Measurements from ENCODE around the gene TNS3. TPM values are rescaled to one million over a fixed set of nuclear protein-coding genes. Genes with fewer than 3 reads are reported as not detected.

TNS3 gene
- total RNA-seq, 2 experiments from 2014 or later = 0.12 to 0.52 TPM

DNA sequence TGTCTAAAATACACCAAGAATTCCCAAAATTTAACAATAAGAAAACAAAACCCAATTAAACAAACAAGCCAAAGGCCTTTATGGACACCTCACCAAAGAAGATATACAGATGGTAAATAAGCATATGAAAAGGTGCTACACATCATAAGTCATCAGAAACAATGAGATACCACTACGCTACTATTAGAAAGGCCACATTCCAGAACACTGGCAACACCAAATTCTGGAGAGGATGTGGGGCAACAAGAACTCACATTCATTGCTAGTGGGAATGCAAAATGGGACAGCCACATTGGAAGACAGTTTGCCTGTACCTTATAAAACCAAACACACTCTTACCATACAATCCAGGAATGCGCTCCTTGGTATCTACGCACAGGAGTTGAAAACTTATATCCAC lies 291.4 kb downstream of the TNS3 start:
- peaks cover 3% of the 10 kb centered on the region for H3K36me3 Mint-ChIP-seq
- H3K9me3 Mint-ChIP-seq = peaks cover 4% of the 10 kb centered on the region
- no peak overlapping the region for H3K4me3 Mint-ChIP-seq
- H3K4me1 Mint-ChIP-seq = peaks cover 15% of the 10 kb centered on the region
- no peak for DNase-seq
- peaks cover 4% of the 10 kb centered on the region for H3K27me3 Mint-ChIP-seq
- no peak overlapping the region for H3K27ac Mint-ChIP-seq

DNA sequence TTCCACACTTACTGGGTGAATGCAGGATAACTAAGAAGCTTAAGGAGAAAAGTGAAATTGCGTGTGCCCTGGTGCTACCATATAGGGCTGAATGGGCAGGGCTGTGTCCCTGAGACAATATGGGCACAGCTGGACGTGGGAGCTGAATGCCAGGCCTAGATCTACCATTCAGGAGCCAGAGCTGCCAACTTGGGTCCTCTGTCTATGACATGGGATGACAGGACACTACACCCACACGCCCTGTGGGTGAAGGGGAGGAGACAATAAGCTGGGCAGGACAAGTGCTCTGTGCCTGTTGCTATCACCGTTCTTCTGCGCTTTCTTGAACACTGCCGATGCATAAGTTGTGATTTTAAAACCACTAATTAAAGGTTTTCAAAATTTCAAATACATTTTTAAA lies 293.9 kb downstream of the TNS3 start:
- H3K9me3 Mint-ChIP-seq = peaks cover 11% of the 10 kb centered on the region
- no peak for DNase-seq
- peaks cover 4% of the 10 kb centered on the region for H3K36me3 Mint-ChIP-seq
- no peak overlapping the region for H3K4me3 Mint-ChIP-seq
- H3K27me3 Mint-ChIP-seq = peaks cover 4% of the 10 kb centered on the region
- no peak overlapping the region for H3K27ac Mint-ChIP-seq
- peaks cover 15% of the 10 kb centered on the region for H3K4me1 Mint-ChIP-seq

DNA sequence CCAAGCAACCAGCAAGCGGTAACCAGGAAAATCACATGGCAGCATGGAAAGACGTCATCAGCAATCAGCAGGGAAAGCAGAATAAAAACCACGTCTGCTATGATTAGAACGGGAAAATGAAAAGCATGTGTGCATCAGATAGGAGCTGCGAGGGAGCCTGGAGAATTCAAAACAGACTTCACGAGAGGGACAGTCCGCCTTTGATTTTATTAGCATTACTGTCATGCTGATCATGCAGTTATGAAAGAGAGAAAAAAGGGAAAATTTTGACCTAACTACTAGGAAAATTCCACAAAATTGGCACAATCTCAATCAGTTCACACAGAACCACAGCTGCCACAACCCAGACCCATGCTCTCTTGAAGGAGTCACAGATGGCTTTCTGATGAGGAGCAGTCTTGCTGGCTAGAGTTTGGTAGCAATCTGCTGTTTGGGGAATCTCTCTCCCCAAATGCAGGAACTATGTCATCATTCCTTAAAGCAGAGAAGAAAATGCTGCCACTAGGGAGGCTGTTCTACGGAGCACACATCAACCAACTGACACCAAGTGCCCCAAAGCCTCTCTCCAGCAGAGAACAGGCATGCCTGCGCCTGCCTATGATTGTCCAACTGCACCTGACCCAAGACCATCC lies 295.9 kb downstream of the TNS3 start:
- Mint-ChIP-seq H3K4me1 (peaks cover 5% of the 10 kb centered on the region), H3K27ac (no peak overlapping the region), H3K27me3 (peaks cover 4% of the 10 kb centered on the region), H3K36me3 (peaks cover 4% of the 10 kb centered on the region), H3K4me3 (no peak overlapping the region), H3K9me3 (peaks cover 11% of the 10 kb centered on the region)
- no peak for DNase-seq

DNA sequence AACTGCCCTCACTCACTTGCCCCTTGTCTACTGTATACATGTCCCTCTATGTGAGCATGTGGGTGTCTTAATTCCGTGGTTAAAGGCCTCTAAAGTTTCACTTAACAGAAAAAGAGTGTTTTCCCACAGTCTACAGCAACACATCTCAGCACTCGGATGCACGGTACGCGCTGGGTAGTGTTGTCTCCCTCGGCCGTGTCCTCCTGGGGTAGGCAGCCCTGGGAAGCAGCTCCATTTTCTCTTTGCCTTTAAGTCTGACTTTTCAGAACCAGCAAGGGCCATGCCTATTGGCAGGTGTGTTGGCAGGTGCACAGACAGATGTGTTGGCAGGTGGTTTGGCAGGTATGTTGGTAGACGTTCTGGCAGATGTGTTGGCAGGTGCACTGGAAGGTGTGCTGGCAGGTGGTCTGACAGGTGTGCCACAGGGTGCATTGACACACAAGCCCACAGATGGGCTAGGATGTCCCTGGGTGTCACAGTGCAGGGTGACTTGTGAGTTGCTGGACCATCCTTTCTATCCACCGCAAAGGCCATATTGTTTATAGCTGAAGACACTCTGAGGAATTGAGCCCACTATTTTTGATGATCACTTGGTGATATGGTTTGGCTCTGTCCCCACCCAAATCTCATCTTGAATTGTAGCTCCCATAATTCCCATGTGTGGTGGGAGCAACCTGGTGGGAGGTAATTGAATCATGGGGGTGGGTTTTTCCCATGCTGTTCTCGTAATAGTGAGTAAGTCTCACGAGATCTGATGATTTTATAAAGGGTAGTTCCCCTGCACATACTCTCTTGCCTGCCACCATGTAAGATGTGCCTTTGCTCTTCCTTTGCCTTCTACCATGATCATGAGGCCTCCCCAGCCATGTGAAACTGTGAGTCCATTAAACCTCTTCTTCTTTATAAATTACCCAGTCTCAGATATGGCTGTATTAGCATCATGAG lies 296.9 kb downstream of the TNS3 start:
- peaks cover 4% of the 10 kb centered on the region for H3K27me3 Mint-ChIP-seq
- no peak overlapping the region for H3K4me3 Mint-ChIP-seq
- no peak for DNase-seq
- peaks cover 4% of the 10 kb centered on the region for H3K36me3 Mint-ChIP-seq
- peaks cover 10% of the 10 kb centered on the region for H3K9me3 Mint-ChIP-seq
- peaks cover under 1% of the 10 kb centered on the region for H3K4me1 Mint-ChIP-seq
- H3K27ac Mint-ChIP-seq = no peak overlapping the region

DNA sequence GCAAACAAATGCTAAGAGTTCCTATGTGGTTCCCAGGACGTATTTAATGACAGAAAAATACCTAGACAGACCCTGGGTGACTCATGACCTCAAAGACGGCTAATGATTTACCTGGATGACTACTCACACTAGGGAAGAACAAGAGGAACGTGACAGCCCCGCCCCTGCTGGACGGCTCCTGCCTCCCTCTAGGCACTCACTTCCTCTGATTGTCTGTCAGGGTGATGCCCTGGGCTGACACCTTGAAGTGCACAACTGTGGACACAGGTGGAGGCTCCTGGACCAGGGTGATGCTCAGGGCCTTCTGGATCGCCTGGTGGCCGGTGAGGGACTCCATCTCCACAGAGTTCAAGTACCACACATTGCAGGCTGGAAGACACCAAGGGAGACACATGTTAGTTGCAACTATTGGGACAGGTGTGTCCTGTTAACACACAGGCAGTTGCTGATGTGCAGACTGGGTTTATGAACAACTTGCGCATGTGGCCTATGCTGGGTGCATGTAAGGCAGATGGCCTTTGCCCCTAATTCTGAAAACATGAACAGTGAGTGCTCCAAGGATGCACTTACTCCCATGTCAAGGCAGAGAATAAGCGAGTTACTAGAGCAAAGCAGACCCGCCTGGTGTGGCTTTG lies 298.3 kb downstream of the TNS3 start:
- H3K27ac Mint-ChIP-seq = no peak overlapping the region
- no peak for DNase-seq
- H3K4me1 Mint-ChIP-seq = no peaks in the 10 kb centered on the region
- peaks cover 4% of the 10 kb centered on the region for H3K36me3 Mint-ChIP-seq
- H3K4me3 Mint-ChIP-seq = no peak overlapping the region
- no peaks in the 10 kb centered on the region for H3K27me3 Mint-ChIP-seq
- peaks cover 8% of the 10 kb centered on the region for H3K9me3 Mint-ChIP-seq

DNA sequence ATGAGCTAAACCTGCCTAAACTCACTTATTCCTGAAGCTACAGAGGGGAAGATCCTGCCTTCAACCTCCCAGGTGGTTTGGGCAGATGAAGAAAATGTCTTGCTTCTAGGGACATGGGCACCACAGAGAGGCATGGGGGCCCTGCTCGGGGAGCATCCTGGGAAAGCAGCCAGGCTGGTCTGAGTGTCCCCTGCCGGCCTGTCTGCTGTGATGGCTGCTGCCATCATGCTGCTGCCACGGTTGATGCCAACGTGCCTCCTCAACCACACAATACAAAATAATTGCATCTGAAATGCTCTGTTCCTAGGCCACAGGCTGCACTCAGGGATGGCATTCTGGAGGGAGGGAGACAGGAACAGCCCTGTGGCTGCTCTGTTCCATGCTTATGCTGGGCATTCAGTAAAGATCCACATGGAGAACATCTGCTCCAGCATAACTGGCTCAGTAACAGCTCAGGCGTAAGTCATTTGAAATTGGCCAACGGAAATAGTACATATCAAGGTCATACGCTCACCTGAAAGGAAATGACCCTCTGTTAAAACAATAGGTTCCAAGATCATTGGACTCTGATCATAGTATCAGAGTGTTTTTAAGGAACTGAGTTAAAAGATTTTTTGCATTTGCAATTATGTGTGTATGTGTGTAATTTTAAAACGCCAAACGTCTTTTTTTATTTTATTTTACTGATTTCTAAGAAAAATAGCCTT lies 299.0 kb downstream of the TNS3 start:
- Mint-ChIP-seq H3K36me3 (peaks cover 4% of the 10 kb centered on the region), H3K9me3 (peaks cover 8% of the 10 kb centered on the region), H3K4me1 (no peaks in the 10 kb centered on the region), H3K4me3 (no peak overlapping the region), H3K27me3 (no peaks in the 10 kb centered on the region), H3K27ac (no peak overlapping the region)
- no peak for DNase-seq

DNA sequence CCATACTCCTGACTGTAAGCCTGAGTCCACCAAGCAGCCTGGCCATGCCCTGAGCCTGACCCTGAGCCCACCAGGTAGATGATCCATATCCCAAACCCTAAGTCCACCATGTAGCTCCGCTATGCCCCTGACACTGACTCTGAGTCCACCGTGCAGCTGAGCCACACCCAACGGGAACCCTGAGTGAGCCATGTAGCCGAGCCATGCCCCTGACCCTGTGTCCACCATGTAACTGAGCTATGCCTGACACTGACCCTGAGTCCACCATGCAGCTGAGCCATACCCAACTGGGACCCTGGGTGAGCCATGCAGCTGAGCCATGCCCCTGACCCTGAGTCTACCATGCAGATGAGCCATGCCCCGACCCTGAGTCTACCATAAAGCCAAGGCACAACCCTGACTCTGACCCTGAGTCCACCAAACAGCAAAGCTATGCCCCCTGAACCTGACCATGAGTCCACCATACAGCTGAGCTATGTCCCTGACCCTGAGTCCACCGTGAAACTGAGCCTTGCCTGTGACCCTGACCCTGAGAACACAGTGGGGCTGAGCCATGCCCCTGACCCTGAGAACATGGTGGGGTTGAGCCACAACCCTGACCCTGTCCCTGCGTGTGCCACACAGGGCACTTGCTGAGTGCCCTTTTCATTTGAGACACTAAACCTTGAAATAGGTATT lies 299.8 kb downstream of the TNS3 start:
- Mint-ChIP-seq H3K9me3 (peaks cover 8% of the 10 kb centered on the region), H3K36me3 (peaks cover 4% of the 10 kb centered on the region), H3K4me3 (no peak overlapping the region), H3K27ac (no peak overlapping the region), H3K4me1 (no peaks in the 10 kb centered on the region), H3K27me3 (no peaks in the 10 kb centered on the region)
- DNase-seq = no peak

DNA sequence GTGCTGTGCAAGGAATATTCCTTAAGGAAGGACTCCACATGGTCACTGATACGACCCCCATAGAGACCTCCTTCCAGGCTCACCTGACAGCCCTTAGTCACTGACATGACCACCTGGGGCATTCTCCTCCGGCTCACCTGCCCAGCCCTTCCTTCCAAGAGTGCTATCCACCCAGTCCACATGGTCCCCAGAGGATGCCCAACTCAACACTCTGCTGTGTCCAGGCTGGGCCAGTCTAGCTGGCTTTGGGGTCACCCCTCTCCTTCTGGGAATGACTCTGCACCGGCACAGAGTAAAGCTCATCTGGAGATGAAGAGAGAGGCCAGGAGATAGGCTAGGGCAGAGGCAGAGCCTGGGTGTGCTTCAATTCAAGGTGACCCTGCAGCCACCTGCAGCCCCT lies 300.8 kb downstream of the TNS3 start:
- peaks cover 4% of the 10 kb centered on the region for H3K36me3 Mint-ChIP-seq
- no peaks in the 10 kb centered on the region for H3K4me1 Mint-ChIP-seq
- H3K4me3 Mint-ChIP-seq = no peak overlapping the region
- H3K27ac Mint-ChIP-seq = no peak overlapping the region
- H3K9me3 Mint-ChIP-seq = peaks cover 8% of the 10 kb centered on the region
- DNase-seq = no peak
- no peaks in the 10 kb centered on the region for H3K27me3 Mint-ChIP-seq

DNA sequence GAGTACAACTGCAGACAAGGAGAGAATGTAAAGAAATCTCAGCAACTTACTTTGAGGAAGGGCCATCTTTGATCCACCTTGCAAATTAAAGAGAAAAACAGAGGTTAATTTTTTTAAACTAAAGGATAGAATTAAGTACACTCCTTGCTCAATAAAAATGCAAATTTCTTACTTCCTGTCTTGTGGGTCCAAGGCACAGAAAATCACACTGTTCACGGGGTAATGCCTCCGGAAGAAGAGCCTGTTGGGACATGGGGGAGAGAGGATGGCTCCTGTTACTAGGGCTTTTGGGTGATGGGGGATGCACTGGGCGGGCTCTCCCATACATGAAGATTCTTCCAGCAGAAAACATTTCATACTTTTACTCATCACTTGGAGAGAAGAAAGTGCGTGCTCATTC lies 301.8 kb downstream of the TNS3 start:
- no peak overlapping the region for H3K27ac Mint-ChIP-seq
- H3K4me1 Mint-ChIP-seq = no peaks in the 10 kb centered on the region
- no peak for DNase-seq
- H3K36me3 Mint-ChIP-seq = no peaks in the 10 kb centered on the region
- peaks cover 5% of the 10 kb centered on the region for H3K9me3 Mint-ChIP-seq
- no peaks in the 10 kb centered on the region for H3K27me3 Mint-ChIP-seq
- no peak overlapping the region for H3K4me3 Mint-ChIP-seq

DNA sequence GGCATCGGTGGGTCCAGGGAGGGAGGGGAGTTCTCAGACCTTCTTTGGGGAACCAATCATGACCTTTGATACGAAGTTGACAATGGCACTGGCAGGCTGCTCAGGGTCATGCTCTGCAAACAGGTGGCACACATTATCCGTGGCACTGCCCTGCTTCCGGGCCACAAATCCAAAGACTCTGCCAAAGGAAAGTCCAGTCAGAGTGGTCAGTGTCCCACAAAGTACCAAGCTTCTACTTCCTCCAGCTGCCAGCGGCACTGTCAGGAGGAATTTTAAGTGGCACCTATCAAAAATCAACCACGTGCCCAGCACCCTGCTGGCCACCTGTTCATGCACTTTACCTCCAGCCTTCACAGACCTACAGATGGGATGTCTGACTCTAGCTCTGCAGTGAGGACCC lies 303.9 kb downstream of the TNS3 start:
- H3K36me3 Mint-ChIP-seq = no peaks in the 10 kb centered on the region
- DNase-seq = no peak
- no peak overlapping the region for H3K27ac Mint-ChIP-seq
- no peaks in the 10 kb centered on the region for H3K9me3 Mint-ChIP-seq
- H3K4me1 Mint-ChIP-seq = no peaks in the 10 kb centered on the region
- no peaks in the 10 kb centered on the region for H3K27me3 Mint-ChIP-seq
- H3K4me3 Mint-ChIP-seq = no peak overlapping the region

DNA sequence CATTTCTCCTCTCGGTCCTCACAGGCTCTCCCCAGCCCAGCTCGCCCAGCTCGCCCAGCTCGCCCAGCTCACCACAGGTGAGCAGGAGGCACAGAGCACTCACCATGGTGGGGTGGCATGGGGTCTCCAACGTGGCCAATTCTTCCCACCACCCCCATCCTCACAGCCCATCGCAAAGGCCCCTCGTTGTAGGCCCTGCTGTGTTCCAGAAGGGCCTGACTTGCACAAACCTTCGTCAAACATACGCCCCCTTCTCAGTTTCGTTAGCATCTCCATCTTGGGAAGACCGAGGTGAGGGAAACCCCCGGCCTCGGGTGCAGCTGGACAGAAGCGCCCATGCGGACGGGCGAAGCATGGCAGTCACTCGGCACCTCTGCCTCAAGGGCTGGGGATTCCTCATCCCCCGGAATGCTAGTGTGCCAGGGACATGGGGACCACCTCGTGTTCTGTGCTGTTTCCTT lies 304.6 kb downstream of the TNS3 start:
- Mint-ChIP-seq H3K4me1 (no peaks in the 10 kb centered on the region), H3K9me3 (no peaks in the 10 kb centered on the region), H3K27ac (no peak overlapping the region), H3K4me3 (no peak overlapping the region), H3K36me3 (no peaks in the 10 kb centered on the region), H3K27me3 (no peaks in the 10 kb centered on the region)
- DNase-seq = no peak

DNA sequence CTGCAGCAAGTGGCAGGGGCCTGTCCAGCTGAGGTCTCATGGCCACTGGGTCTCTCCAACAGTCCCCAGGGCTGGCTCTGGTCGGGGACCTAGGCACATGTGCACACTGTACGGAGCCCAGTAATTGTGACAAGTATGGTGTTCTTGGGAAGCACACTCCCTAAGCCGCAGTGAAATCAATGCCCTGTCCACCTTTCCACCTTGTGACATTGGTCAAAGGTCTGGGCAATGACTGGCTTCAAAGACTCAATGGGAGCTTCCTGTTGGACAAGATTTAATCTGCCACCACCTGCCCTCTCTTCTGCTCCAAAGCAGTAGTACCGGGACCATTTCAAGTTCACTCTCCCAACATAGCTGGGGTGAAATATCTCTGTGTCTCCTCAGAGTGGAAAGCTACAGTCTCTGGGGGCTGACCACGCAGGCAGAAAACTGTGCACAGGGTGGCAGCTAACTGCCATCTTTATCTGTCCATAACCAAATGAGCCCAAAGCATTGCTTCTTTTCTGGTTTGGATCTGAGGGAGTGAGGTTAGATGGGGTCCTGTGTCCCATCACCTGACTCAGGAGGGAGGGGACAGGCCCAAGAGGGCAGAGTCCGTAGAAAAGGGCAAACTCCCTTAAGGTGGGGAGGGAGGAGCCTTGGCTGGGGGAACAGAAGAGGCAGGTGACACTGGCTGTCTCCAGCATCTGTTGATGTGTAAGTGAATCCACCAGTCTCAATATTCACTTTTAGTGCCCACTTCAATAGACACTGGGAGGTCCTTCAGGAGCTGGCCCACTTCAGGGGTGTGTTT lies 307.7 kb downstream of the TNS3 start:
- no peak overlapping the region for H3K27ac Mint-ChIP-seq
- no peaks in the 10 kb centered on the region for H3K36me3 Mint-ChIP-seq
- peaks cover 4% of the 10 kb centered on the region for H3K4me1 Mint-ChIP-seq
- no peak overlapping the region for H3K4me3 Mint-ChIP-seq
- H3K27me3 Mint-ChIP-seq = no peaks in the 10 kb centered on the region
- no peak for DNase-seq
- peaks cover 2% of the 10 kb centered on the region for H3K9me3 Mint-ChIP-seq

DNA sequence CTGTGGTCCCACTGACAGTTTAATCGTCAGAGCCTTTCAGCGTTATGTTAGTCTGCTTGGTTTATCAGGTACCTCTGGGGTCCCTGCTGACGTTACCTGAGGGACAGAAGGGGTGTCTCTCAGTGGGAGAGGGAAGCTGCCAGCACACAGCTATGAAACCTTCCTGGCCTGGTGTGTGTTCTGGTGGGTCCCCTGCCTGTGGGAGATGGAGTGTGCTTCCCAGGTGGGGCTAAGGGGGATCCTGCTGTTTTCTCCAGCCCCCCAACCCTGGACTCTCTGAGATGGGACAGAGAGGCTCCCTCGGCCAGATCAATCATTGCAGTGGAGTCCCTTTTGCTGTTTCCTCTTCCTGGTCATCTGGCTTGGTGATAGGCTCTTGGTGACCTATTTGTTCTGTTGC lies 308.8 kb downstream of the TNS3 start:
- H3K27me3 Mint-ChIP-seq = no peaks in the 10 kb centered on the region
- DNase-seq = no peak
- H3K36me3 Mint-ChIP-seq = no peaks in the 10 kb centered on the region
- peaks cover 2% of the 10 kb centered on the region for H3K9me3 Mint-ChIP-seq
- peaks cover 4% of the 10 kb centered on the region for H3K4me1 Mint-ChIP-seq
- H3K27ac Mint-ChIP-seq = no peak overlapping the region
- H3K4me3 Mint-ChIP-seq = no peak overlapping the region

DNA sequence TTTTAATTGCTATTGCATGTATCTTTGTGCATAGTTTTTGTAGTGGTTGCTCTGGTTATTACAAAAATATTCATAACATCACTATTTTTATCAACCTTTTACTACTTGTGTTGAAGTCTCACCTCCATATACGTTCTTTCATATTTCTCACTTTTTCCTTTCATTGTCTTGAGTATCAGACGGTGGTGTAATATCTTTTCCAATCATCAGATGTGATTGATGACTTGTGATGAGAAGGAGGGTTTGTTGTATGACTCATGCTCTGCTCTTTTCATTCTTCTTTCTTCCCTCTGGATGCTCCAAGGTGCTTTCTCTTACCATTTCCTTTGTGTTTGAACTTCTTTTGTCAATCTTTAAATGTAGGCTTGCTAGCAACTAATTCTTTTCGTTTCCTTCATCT lies 310.2 kb downstream of the TNS3 start:
- no peak for DNase-seq
- no peak overlapping the region for H3K27ac Mint-ChIP-seq
- peaks cover 2% of the 10 kb centered on the region for H3K9me3 Mint-ChIP-seq
- H3K36me3 Mint-ChIP-seq = no peaks in the 10 kb centered on the region
- peaks cover 4% of the 10 kb centered on the region for H3K4me1 Mint-ChIP-seq
- no peaks in the 10 kb centered on the region for H3K27me3 Mint-ChIP-seq
- no peak overlapping the region for H3K4me3 Mint-ChIP-seq
